ENCODE data around the gene TMSB15A. TPM values are rescaled to one million over a fixed set of nuclear protein-coding genes. Genes with fewer than 3 reads are reported as not detected.
"Not testable (repeated sequence)": the region's sequence is repeated elsewhere in the genome, so short reads cannot be mapped to it uniquely, and the experiment has no call there.

The TMSB15A gene
- total RNA-seq, 1 donor from 2014 or later: 213 TPM

DNA sequence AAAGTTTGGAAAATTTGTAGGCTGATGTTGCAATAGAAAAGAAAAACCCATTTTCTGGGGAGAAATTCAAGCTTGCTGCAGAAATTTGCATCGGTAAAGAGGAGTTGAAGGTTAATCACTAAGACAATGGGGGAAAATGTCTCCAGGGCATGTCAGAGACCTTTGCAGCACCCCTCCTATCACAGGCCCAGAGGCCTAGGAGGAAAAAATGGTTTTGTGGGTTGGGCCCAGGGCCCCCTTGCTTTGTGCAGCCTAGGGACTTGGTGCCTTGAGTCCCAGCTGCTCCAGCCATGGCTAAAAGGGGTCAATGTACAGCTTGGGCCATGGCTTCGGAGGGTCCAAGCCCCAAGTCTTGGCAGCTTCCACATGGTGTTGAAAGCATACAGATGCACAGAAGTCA is 17.8 kb downstream of the TMSB15A start:
- no peak for DNase-seq
- Mint-ChIP-seq H3K27ac (ENCODE audit: unreplicated experiment) (no peak overlapping the region), H3K27me3 (ENCODE audit: unreplicated experiment) (peaks cover 2% of the 10 kb centered on the region), H3K4me1 (ENCODE audit: low read depth, unreplicated experiment) (peaks cover 4% of the 10 kb centered on the region), H3K4me3 (ENCODE audit: unreplicated experiment) (no peak overlapping the region), H3K9me3 (ENCODE audit: unreplicated experiment) (peaks cover 1% of the 10 kb centered on the region), H3K36me3 (ENCODE audit: unreplicated experiment) (no peaks in the 10 kb centered on the region)
- TF ChIP-seq, protein P1, sequence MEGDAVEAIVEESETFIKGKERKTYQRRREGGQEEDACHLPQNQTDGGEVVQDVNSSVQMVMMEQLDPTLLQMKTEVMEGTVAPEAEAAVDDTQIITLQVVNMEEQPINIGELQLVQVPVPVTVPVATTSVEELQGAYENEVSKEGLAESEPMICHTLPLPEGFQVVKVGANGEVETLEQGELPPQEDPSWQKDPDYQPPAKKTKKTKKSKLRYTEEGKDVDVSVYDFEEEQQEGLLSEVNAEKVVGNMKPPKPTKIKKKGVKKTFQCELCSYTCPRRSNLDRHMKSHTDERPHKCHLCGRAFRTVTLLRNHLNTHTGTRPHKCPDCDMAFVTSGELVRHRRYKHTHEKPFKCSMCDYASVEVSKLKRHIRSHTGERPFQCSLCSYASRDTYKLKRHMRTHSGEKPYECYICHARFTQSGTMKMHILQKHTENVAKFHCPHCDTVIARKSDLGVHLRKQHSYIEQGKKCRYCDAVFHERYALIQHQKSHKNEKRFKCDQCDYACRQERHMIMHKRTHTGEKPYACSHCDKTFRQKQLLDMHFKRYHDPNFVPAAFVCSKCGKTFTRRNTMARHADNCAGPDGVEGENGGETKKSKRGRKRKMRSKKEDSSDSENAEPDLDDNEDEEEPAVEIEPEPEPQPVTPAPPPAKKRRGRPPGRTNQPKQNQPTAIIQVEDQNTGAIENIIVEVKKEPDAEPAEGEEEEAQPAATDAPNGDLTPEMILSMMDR (IDR thresholded peaks at IDR 0.05; ENCODE audit: partially characterized antibody, unreplicated experiment): no peak

DNA sequence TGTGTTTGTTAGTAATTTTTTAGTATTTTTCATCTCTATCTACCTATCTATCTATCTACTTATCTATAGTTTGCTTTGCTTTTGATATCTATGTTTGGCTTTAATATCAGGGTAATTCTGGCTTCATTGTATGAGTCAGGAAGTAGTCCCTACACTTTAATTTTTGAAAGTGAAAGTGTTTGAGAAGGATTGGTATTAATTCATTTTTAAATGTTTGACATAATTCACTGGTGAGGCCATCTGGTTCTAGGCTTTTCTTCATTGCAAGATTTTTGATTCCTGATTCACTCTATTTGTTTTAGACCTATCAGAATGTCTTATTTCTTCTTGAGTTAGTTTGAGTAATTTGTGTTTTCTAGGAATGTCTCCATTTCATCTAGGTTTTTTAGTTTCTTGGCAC is 24.8 kb downstream of the TMSB15A start:
- no peak for DNase-seq
- Mint-ChIP-seq H3K36me3 (ENCODE audit: unreplicated experiment) (no peaks in the 10 kb centered on the region), H3K4me1 (ENCODE audit: low read depth, unreplicated experiment) (peaks cover 4% of the 10 kb centered on the region), H3K27ac (ENCODE audit: unreplicated experiment) (no peak overlapping the region), H3K4me3 (ENCODE audit: unreplicated experiment) (no peak overlapping the region), H3K27me3 (ENCODE audit: unreplicated experiment) (no peaks in the 10 kb centered on the region), H3K9me3 (ENCODE audit: unreplicated experiment) (no peaks in the 10 kb centered on the region)
- TF ChIP-seq, protein P1 (IDR thresholded peaks at IDR 0.05; ENCODE audit: partially characterized antibody, unreplicated experiment): no peak

DNA sequence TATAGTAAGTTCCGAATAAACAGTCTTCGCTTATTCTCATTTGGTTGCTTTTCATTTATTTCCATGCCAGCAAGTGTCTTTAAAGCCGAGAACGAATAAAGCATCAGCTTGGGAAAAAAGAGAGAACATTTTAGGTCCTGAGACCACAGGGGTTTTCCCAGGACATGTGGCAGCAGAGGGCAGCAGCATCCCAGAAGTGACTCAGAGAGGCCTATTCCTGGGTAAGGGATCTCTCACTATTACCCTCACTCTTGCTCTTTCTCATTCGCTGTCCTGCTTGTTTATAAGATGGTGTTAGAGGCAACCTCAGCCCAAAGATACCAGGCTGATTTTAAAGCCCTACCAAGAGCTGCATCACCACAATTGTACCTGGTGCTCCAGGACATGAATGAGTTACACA is 37.8 kb downstream of the TMSB15A start:
- H3K27me3 Mint-ChIP-seq (ENCODE audit: unreplicated experiment); H3K4me1 Mint-ChIP-seq (ENCODE audit: low read depth, unreplicated experiment); H3K27ac Mint-ChIP-seq (ENCODE audit: unreplicated experiment); DNase-seq; H3K4me3 Mint-ChIP-seq (ENCODE audit: unreplicated experiment); H3K36me3 Mint-ChIP-seq (ENCODE audit: unreplicated experiment); H3K9me3 Mint-ChIP-seq (ENCODE audit: unreplicated experiment): not testable (repeated sequence)

DNA sequence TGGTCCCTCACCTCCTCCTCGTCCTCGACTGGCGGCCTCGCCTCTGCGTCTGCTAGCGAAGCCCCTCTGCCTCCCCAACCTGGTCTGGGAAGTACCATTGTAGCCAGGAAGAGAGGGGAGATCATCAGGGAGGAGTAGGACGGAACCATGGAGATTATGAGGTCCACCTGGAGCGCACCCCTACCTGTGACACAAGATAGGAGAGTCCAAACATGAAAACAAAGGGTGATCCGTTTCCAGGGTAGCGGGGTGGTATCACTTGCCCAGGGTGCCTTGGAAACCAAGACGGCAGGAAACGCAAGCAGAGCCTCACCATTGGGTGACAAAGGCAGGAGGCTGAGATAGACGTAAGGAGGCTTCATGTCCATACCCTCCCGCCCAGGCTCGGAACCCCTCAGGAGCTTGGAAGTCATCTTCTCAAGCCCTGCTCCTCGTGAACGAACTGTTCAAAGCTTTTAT is 44.7 kb downstream of the TMSB15A start, which contains the start of gene TCP11X2:
Gene TCP11X2 (minus strand): TSS at position 51 of the 459 bp plus-strand sequence.
- DNase-seq; H3K27me3 Mint-ChIP-seq (ENCODE audit: unreplicated experiment); H3K9me3 Mint-ChIP-seq (ENCODE audit: unreplicated experiment); H3K36me3 Mint-ChIP-seq (ENCODE audit: unreplicated experiment); H3K4me3 Mint-ChIP-seq (ENCODE audit: unreplicated experiment); H3K27ac Mint-ChIP-seq (ENCODE audit: unreplicated experiment); H3K4me1 Mint-ChIP-seq (ENCODE audit: low read depth, unreplicated experiment): not testable (repeated sequence)

DNA sequence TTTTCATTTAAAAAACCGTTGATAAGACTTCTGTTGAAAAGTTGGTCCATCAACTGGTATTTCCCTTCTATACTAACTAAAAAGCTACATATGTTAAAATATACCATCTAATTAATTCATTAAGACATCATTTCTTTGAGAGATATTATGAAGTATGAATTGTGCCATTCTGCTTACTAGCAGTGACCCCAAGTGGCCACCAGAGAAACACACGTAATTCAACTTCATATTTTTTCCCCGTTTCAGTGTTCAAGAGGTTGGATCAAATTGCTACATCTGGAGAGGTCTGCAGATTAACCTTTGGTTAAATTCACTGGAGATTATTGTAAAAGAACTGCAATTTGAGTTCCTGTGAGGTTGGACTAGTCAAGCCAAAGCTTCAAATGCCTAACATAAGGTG is 46.3 kb downstream of the TMSB15A start:
- not testable (repeated sequence) for H3K9me3 Mint-ChIP-seq (ENCODE audit: unreplicated experiment); DNase-seq; H3K27ac Mint-ChIP-seq (ENCODE audit: unreplicated experiment); H3K4me3 Mint-ChIP-seq (ENCODE audit: unreplicated experiment); H3K36me3 Mint-ChIP-seq (ENCODE audit: unreplicated experiment); H3K27me3 Mint-ChIP-seq (ENCODE audit: unreplicated experiment); H3K4me1 Mint-ChIP-seq (ENCODE audit: low read depth, unreplicated experiment)

Other genes with a start within 250 kb of the TMSB15A start
- gene NXF2B, start 76.7 kb downstream of the TMSB15A start, total RNA-seq (ENCODE audit: unreplicated experiment): 0.74 TPM
- 3.7 TPM for gene TCP11X2, start 44.9 kb downstream of the TMSB15A start, total RNA-seq (ENCODE audit: unreplicated experiment)
- gene ARMCX5, start 82.8 kb upstream of the TMSB15A start, total RNA-seq (ENCODE audit: unreplicated experiment): 16.2 TPM
- gene GPRASP1, start 134.7 kb upstream of the TMSB15A start, total RNA-seq (ENCODE audit: unreplicated experiment): 9.8 TPM
- 24.6 TPM for gene GPRASP2, start 195.7 kb upstream of the TMSB15A start, total RNA-seq (ENCODE audit: unreplicated experiment)
- 19.4 TPM for gene GPRASP3, start 204.0 kb upstream of the TMSB15A start, total RNA-seq (ENCODE audit: unreplicated experiment)